ENCODE data around the gene HEXB. TPM values are rescaled to one million over a fixed set of nuclear protein-coding genes. Genes with fewer than 3 reads are reported as not detected.

The HEXB gene
- total RNA-seq, 1 experiment from 2014 or later = 60.9 TPM

DNA sequence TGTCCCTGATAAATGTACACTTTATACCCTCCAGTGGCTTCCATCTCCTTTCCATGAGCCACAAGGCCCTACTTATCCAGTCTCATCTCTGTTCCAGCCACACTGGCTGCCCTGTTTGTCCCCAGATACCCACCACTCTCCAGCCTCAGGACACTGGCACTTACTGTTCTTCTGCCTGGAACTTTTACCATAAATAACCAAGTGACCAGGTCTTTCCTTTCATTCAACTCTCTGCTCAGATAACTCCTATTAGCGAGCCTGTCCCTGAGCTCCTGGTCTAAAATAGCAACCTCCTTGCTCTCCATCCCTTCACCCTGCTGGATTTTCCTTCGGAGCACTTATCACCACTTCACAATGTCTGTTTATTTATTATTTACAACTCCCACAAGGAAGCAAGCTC lies 27.9 kb upstream of the HEXB start:
- no peak for DNase-seq (ENCODE audit: low spot score)
- POLR2A ChIA-PET = no interaction called here
- ATAC-seq = no peak
- H3K27ac Mint-ChIP-seq = no peak overlapping the region
- H3K9me3 Mint-ChIP-seq = peaks cover 16% of the 10 kb centered on the region
- H3K4me1 Mint-ChIP-seq = 0 out of 2 replicates have a peak, but pooled peaks cover 4% of the 10 kb centered on the region
- H3K36me3 Mint-ChIP-seq = peaks cover 2% of the 10 kb centered on the region; the same call in 1 of the 2 replicates
- CTCF ChIA-PET = no interaction called here
- H3K27me3 Mint-ChIP-seq (ENCODE audit: low read depth) = no peaks in the 10 kb centered on the region
- no peak overlapping the region for H3K4me3 Mint-ChIP-seq
- TF ChIP-seq ZNF219 (CRISPR knock-in tag; IDR thresholded peaks at IDR 0.05; ENCODE audit: borderline replicate concordance) (no peak), SMAD4 (CRISPR knock-in tag; IDR thresholded peaks at IDR 0.05) (no peak), TEAD4 (CRISPR knock-in tag; IDR thresholded peaks at IDR 0.05) (no peak), CREB1 (CRISPR knock-in tag; IDR thresholded peaks at IDR 0.05) (no peak), NR3C1 (CRISPR knock-in tag; conservative IDR thresholded peaks at IDR 0.05; ENCODE audit: low read depth) (no peak), CREM (CRISPR knock-in tag; IDR thresholded peaks at IDR 0.05) (no peak), SMAD3 (CRISPR knock-in tag; IDR thresholded peaks at IDR 0.05; ENCODE audit: borderline replicate concordance) (no peak), ZNF138 (CRISPR knock-in tag; conservative IDR thresholded peaks at IDR 0.05) (no peak), JUN (CRISPR knock-in tag; IDR thresholded peaks at IDR 0.05) (no peak), OVOL2 (CRISPR knock-in tag; IDR thresholded peaks at IDR 0.05; ENCODE audit: borderline replicate concordance) (no peak), CBFB (CRISPR knock-in tag; IDR thresholded peaks at IDR 0.05; ENCODE audit: low read depth) (no peak)
- TF ChIP-seq, protein P1, sequence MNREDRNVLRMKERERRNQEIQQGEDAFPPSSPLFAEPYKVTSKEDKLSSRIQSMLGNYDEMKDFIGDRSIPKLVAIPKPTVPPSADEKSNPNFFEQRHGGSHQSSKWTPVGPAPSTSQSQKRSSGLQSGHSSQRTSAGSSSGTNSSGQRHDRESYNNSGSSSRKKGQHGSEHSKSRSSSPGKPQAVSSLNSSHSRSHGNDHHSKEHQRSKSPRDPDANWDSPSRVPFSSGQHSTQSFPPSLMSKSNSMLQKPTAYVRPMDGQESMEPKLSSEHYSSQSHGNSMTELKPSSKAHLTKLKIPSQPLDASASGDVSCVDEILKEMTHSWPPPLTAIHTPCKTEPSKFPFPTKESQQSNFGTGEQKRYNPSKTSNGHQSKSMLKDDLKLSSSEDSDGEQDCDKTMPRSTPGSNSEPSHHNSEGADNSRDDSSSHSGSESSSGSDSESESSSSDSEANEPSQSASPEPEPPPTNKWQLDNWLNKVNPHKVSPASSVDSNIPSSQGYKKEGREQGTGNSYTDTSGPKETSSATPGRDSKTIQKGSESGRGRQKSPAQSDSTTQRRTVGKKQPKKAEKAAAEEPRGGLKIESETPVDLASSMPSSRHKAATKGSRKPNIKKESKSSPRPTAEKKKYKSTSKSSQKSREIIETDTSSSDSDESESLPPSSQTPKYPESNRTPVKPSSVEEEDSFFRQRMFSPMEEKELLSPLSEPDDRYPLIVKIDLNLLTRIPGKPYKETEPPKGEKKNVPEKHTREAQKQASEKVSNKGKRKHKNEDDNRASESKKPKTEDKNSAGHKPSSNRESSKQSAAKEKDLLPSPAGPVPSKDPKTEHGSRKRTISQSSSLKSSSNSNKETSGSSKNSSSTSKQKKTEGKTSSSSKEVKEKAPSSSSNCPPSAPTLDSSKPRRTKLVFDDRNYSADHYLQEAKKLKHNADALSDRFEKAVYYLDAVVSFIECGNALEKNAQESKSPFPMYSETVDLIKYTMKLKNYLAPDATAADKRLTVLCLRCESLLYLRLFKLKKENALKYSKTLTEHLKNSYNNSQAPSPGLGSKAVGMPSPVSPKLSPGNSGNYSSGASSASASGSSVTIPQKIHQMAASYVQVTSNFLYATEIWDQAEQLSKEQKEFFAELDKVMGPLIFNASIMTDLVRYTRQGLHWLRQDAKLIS (CRISPR knock-in tag; IDR thresholded peaks at IDR 0.05; ENCODE audit: borderline replicate concordance) = no peak
- TF ChIP-seq, protein P2, sequence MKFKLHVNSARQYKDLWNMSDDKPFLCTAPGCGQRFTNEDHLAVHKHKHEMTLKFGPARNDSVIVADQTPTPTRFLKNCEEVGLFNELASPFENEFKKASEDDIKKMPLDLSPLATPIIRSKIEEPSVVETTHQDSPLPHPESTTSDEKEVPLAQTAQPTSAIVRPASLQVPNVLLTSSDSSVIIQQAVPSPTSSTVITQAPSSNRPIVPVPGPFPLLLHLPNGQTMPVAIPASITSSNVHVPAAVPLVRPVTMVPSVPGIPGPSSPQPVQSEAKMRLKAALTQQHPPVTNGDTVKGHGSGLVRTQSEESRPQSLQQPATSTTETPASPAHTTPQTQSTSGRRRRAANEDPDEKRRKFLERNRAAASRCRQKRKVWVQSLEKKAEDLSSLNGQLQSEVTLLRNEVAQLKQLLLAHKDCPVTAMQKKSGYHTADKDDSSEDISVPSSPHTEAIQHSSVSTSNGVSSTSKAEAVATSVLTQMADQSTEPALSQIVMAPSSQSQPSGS (CRISPR knock-in tag; IDR thresholded peaks at IDR 0.05; ENCODE audit: borderline replicate concordance, low read depth) = no peak
- TF ChIP-seq, protein P3, sequence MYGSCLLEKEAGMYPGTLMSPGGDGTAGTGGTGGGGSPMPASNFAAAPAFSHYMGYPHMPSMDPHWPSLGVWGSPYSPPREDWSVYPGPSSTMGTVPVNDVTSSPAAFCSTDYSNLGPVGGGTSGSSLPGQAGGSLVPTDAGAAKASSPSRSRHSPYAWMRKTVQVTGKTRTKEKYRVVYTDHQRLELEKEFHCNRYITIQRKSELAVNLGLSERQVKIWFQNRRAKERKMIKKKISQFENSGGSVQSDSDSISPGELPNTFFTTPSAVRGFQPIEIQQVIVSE (CRISPR knock-in tag; IDR thresholded peaks at IDR 0.05; ENCODE audit: borderline replicate concordance) = no peak
- TF ChIP-seq, protein P4, sequence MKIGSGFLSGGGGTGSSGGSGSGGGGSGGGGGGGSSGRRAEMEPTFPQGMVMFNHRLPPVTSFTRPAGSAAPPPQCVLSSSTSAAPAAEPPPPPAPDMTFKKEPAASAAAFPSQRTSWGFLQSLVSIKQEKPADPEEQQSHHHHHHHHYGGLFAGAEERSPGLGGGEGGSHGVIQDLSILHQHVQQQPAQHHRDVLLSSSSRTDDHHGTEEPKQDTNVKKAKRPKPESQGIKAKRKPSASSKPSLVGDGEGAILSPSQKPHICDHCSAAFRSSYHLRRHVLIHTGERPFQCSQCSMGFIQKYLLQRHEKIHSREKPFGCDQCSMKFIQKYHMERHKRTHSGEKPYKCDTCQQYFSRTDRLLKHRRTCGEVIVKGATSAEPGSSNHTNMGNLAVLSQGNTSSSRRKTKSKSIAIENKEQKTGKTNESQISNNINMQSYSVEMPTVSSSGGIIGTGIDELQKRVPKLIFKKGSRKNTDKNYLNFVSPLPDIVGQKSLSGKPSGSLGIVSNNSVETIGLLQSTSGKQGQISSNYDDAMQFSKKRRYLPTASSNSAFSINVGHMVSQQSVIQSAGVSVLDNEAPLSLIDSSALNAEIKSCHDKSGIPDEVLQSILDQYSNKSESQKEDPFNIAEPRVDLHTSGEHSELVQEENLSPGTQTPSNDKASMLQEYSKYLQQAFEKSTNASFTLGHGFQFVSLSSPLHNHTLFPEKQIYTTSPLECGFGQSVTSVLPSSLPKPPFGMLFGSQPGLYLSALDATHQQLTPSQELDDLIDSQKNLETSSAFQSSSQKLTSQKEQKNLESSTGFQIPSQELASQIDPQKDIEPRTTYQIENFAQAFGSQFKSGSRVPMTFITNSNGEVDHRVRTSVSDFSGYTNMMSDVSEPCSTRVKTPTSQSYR (CRISPR knock-in tag; IDR thresholded peaks at IDR 0.05) = no peak
- TF ChIP-seq, protein P5, sequence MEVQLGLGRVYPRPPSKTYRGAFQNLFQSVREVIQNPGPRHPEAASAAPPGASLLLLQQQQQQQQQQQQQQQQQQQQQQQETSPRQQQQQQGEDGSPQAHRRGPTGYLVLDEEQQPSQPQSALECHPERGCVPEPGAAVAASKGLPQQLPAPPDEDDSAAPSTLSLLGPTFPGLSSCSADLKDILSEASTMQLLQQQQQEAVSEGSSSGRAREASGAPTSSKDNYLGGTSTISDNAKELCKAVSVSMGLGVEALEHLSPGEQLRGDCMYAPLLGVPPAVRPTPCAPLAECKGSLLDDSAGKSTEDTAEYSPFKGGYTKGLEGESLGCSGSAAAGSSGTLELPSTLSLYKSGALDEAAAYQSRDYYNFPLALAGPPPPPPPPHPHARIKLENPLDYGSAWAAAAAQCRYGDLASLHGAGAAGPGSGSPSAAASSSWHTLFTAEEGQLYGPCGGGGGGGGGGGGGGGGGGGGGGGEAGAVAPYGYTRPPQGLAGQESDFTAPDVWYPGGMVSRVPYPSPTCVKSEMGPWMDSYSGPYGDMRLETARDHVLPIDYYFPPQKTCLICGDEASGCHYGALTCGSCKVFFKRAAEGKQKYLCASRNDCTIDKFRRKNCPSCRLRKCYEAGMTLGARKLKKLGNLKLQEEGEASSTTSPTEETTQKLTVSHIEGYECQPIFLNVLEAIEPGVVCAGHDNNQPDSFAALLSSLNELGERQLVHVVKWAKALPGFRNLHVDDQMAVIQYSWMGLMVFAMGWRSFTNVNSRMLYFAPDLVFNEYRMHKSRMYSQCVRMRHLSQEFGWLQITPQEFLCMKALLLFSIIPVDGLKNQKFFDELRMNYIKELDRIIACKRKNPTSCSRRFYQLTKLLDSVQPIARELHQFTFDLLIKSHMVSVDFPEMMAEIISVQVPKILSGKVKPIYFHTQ (CRISPR knock-in tag; IDR thresholded peaks at IDR 0.05) = no peak
- TF ChIP-seq, protein P6, sequence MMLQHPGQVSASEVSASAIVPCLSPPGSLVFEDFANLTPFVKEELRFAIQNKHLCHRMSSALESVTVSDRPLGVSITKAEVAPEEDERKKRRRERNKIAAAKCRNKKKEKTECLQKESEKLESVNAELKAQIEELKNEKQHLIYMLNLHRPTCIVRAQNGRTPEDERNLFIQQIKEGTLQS (CRISPR knock-in tag; conservative IDR thresholded peaks at IDR 0.05) = no peak
- TF ChIP-seq, protein P7, sequence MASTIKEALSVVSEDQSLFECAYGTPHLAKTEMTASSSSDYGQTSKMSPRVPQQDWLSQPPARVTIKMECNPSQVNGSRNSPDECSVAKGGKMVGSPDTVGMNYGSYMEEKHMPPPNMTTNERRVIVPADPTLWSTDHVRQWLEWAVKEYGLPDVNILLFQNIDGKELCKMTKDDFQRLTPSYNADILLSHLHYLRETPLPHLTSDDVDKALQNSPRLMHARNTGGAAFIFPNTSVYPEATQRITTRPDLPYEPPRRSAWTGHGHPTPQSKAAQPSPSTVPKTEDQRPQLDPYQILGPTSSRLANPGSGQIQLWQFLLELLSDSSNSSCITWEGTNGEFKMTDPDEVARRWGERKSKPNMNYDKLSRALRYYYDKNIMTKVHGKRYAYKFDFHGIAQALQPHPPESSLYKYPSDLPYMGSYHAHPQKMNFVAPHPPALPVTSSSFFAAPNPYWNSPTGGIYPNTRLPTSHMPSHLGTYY (CRISPR knock-in tag; IDR thresholded peaks at IDR 0.05) = no peak
- TF ChIP-seq, protein P8, sequence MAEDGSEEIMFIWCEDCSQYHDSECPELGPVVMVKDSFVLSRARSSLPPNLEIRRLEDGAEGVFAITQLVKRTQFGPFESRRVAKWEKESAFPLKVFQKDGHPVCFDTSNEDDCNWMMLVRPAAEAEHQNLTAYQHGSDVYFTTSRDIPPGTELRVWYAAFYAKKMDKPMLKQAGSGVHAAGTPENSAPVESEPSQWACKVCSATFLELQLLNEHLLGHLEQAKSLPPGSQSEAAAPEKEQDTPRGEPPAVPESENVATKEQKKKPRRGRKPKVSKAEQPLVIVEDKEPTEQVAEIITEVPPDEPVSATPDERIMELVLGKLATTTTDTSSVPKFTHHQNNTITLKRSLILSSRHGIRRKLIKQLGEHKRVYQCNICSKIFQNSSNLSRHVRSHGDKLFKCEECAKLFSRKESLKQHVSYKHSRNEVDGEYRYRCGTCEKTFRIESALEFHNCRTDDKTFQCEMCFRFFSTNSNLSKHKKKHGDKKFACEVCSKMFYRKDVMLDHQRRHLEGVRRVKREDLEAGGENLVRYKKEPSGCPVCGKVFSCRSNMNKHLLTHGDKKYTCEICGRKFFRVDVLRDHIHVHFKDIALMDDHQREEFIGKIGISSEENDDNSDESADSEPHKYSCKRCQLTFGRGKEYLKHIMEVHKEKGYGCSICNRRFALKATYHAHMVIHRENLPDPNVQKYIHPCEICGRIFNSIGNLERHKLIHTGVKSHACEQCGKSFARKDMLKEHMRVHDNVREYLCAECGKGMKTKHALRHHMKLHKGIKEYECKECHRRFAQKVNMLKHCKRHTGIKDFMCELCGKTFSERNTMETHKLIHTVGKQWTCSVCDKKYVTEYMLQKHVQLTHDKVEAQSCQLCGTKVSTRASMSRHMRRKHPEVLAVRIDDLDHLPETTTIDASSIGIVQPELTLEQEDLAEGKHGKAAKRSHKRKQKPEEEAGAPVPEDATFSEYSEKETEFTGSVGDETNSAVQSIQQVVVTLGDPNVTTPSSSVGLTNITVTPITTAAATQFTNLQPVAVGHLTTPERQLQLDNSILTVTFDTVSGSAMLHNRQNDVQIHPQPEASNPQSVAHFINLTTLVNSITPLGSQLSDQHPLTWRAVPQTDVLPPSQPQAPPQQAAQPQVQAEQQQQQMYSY (CRISPR knock-in tag; IDR thresholded peaks at IDR 0.05) = no peak
